Heart right ventricle (tissue), 16 donors: Measurements from ENCODE around the gene AQP2. TPM values are rescaled to one million over a fixed set of nuclear protein-coding genes. Genes with fewer than 3 reads are reported as not detected.

ENCODE experiments used
- ATAC-seq, 8 donors: fragments of 200-7000 bp; cut with Tn5 transposase; one replicate each; pipeline ENCODE4 v1.9.1; 2020; ENCODE audit warnings: mild to moderate bottlenecking in 8 of 8, moderate library complexity in 8 of 8, moderate number of reproducible peaks in 1 of 8
- DNase-seq, 2 donors: peaks; one replicate each; pipeline ENCODE4 v3.0.0-alpha.2; 2020
- H3K27ac ChIP-seq, 10 donors: fragments of 200-600 bp; sonication (generic) in 2 of 10; one replicate each; pipeline versions ENCODE4 v1.5.0 to v1.8.0; 2020 to 2022; ENCODE audit warnings: mild to moderate bottlenecking in 3 of 10
- H3K27me3 ChIP-seq, 7 donors: fragments of 200-600 bp; one replicate each; pipeline ENCODE4 v1.8.0; 2021 to 2022; ENCODE audit warnings: mild to moderate bottlenecking in 2 of 7
- H3K36me3 ChIP-seq, 9 donors: fragments of 200-600 bp; sonication (generic) in 1 of 9; one replicate each; pipeline versions ENCODE4 v1.5.0 to v1.8.0; 2020 to 2022; ENCODE audit warnings: mild to moderate bottlenecking in 2 of 9
- H3K4me1 ChIP-seq, 9 donors: fragments of 200-600 bp; sonication (generic) in 1 of 9; one replicate each; pipeline versions ENCODE4 v1.5.0 to v1.8.0; 2020 to 2022; ENCODE audit warnings: mild to moderate bottlenecking in 4 of 9
- H3K4me3 ChIP-seq, 10 donors: fragments of 200-600 bp; sonication (generic) in 2 of 10; one replicate each; pipeline versions ENCODE4 v1.5.0 to v1.8.0; 2020 to 2022; ENCODE audit warnings: mild to moderate bottlenecking in 7 of 10, moderate library complexity in 2 of 10
- H3K9me3 ChIP-seq, 11 donors: fragments of 200-600 bp in 10 of 11; sonication (generic) in 2 of 11; one replicate each; pipeline versions ENCODE4 v1.5.0 to v1.8.0; 2013 to 2022; ENCODE audit warnings: mild to moderate bottlenecking in 2 of 11, control low read depth in 1 of 11, moderate library complexity in 1 of 11
- CTCF ChIP-seq, 9 donors: fragments of 200-600 bp; sonication (generic) in 2 of 9; IDR thresholded peaks; one replicate each; pipeline versions ENCODE4 v1.5.0 to v1.8.0; 2021 to 2022; ENCODE audit warnings: antibody characterized with exemption in 9 of 9, mild to moderate bottlenecking in 5 of 9, moderate library complexity in 1 of 9
- WGBS, 2 donors: extraction: QIAGEN DNeasy Blood & Tissue Kit; methylation state at CpG; one replicate each; pipeline ENCODE4 v1.1.7; 2013; ENCODE audit warnings: inconsistent platforms in 1 of 2; 5-methylcytosine and 5-hydroxymethylcytosine counted together
- intact Hi-C, 10 donors: fragments of 100-400 bp; cut with DNase I; formaldehyde crosslinking; loops; one replicate each; pipeline versions ENCODE4 v1.11.1 to v1.14.2; 2022
- polyA plus RNA-seq, 2 donors: library from polyadenylated mRNA; stranded (reverse); fragments of 200-250 nt; gene quantifications; one replicate each; pipeline ENCODE4 v1.2.3, GENCODE V29; 2013
- total RNA-seq, 10 donors: library from RNA; stranded (reverse); fragmentation: NEBNext Ultra II Directional in 3 of 10; extraction: Animal tissue kit (Norgen Biotek cat#: 25700) in 3 of 10; gene quantifications; one replicate each; pipeline versions ENCODE4 v1.2.1 to v1.2.4, GENCODE V29; 2021 to 2023
- donor health status: Arrhythmogenic right ventricular cardiomyopathy.
- donor health status: ischemic (EF 13 %, LVEDD 7.1; RV severe dilation, severe dysfunction).
- donor health status: healthy with polysubstance abuse.
- donor health status: DM: no; HTN: yes; CAD: no.
- donor health status: DM: no; HTN: no; CAD: no.
- donor health status: ischemic (EF 25% LVEDD 6.9; RV normal size, moderate dysfunction).
- donor health status: ischemic (EF 25% LVEDD 5.7; RV mildly dilated, moderate dysfunction).
- donor health status: healthy.
- donor health status: DM: yes; HTN: yes; CAD: no.
- donor health status: Ischemic cardiomyopathy.
- donor health status: ischemic (EF 35%, LVEDD 5.7; RV mildly dilated, moderate dysfunction).
- donor health status: nonischemic (EF 11% LVEDD 7.7; RV severe dilation, severe dysfunction).
- donor health status: DM: yes; HTN: yes; CAD: no.
- donor health status: PGD.
- donor health status: ischemic (EF 29% LVEDD 5.4; RV normal size, mild dysfunction).
- donor health status: nonischemic (EF 23%, LVEDD 6.1; RV moderate dilation, normal function).

Gene AQP2
- total and polyA plus RNA-seq, 12 donors, result 0.04 TPM; not detected in 11

GRCh38 chr12:49978125-49978524 lies 27.6 kb downstream of the AQP2 start:
- no peak for DNase-seq
- H3K9me3 ChIP-seq, result no peaks in the 10 kb centered on the region
- H3K4me3 ChIP-seq, result no peak overlapping the region
- H3K4me1 ChIP-seq, result peaks cover 0 to 25% (median 5%) of the 10 kb centered on the region in 9 donors
- H3K27ac ChIP-seq, result no peak overlapping the region
- ATAC-seq, result no peak
- H3K36me3 ChIP-seq, result no peaks in the 10 kb centered on the region
- peaks cover 0 to 23% (median 9%) of the 10 kb centered on the region in 7 donors for H3K27me3 ChIP-seq
- intact Hi-C loops, result no loop called here
- 87 to 88% methylated on average over 4 of the region's 4 CpGs for WGBS, 2 donors
- no peak for TF ChIP-seq CTCF (IDR thresholded peaks at IDR 0.05)

GRCh38 chr12:49979016-49979586 lies 28.6 kb downstream of the AQP2 start:
- DNase-seq (no peak), ATAC-seq (no peak)
- Histone ChIP-seq H3K27me3 (peaks cover 0 to 20% (median 4%) of the 10 kb centered on the region in 7 donors), H3K4me3 (no peak overlapping the region), H3K27ac (no peak overlapping the region), H3K36me3 (no peaks in the 10 kb centered on the region), H3K9me3 (no peaks in the 10 kb centered on the region), H3K4me1 (peaks cover 0 to 35% (median 13%) of the 10 kb centered on the region in 9 donors)
- no peak for TF ChIP-seq CTCF (IDR thresholded peaks at IDR 0.05)
- 73 to 77% methylated on average over 10 of the region's 10 CpGs for WGBS, 2 donors
- intact Hi-C loops, result no loop called here

- H3K4me3 ChIP-seq, result no peak overlapping the region
- peaks cover 0 to 36% (median 14%) of the 10 kb centered on the region in 9 donors for H3K4me1 ChIP-seq
- ATAC-seq, result no peak
- no peak overlapping the region for H3K27ac ChIP-seq
- DNase-seq, result no peak
- H3K9me3 ChIP-seq, result no peaks in the 10 kb centered on the region
- intact Hi-C loops, result no loop called here
- no peaks in the 10 kb centered on the region for H3K36me3 ChIP-seq
- no peak for TF ChIP-seq CTCF (IDR thresholded peaks at IDR 0.05)
- peaks cover 0 to 14% (median 0%) of the 10 kb centered on the region in 7 donors for H3K27me3 ChIP-seq
- 87% methylated on average over 3 of the region's 3 CpGs for WGBS, 2 donors
Observed at GRCh38 chr12:49979791-49980190, 29.3 kb downstream of the AQP2 start.

GRCh38 chr12:49980501-49981349 lies 30.2 kb downstream of the AQP2 start:
- intact Hi-C loops, result no loop called here
- DNase-seq, result no peak
- no peak for TF ChIP-seq CTCF (IDR thresholded peaks at IDR 0.05)
- Histone ChIP-seq H3K27me3 (peaks cover 0 to 5% (median 0%) of the 10 kb centered on the region in 7 donors), H3K27ac (no peak overlapping the region), H3K9me3 (no peaks in the 10 kb centered on the region), H3K4me1 (peaks cover 0 to 31% (median 11%) of the 10 kb centered on the region in 9 donors), H3K4me3 (no peak overlapping the region), H3K36me3 (no peaks in the 10 kb centered on the region)
- ATAC-seq, result no peak
- WGBS, 2 donors, result 96 to 97% methylated on average over 10 of the region's 10 CpGs
